GM12878 (cell line): ENCODE results near the gene DALRD3. TPM values are rescaled to one million over a fixed set of nuclear protein-coding genes. Genes with fewer than 3 reads are reported as not detected.

Experiments
- BCLAF1 ChIP-seq: fragments of 450-650 bp; IDR thresholded peaks from 2 replicates; pipeline ENCODE4 v1.6.1; 2017; ENCODE audit warnings: antibody characterized with exemption, mild to moderate bottlenecking, moderate library complexity
- BMI1 ChIP-seq: fragments of 450-650 bp; IDR thresholded peaks from 2 replicates; pipeline ENCODE4 v1.6.1; 2016; ENCODE audit warnings: mild to moderate bottlenecking, moderate library complexity, borderline replicate concordance
- CBFB ChIP-seq: IDR thresholded peaks from 2 replicates; pipeline ENCODE4 v1.6.1; 2016; ENCODE audit warnings: antibody characterized with exemption, low read depth
- CUX1 ChIP-seq: IDR thresholded peaks from 2 replicates; pipeline ENCODE4 v1.6.1; 2012; ENCODE audit warnings: improper control_type of control experiment, low read depth, low read length; ENCODE audit not compliant: insufficient replicate concordance
- POLR2A ChIP-seq: IDR thresholded peaks from 2 replicates; pipeline ENCODE4 v1.6.1; 2011; ENCODE audit warnings: low read depth, mild to moderate bottlenecking, low read length
- RELB ChIP-seq: fragments of 450-650 bp; IDR thresholded peaks from 2 replicates; pipeline ENCODE4 v1.6.1; 2017; ENCODE audit warnings: low read depth, mild to moderate bottlenecking, moderate library complexity
- SIX5 ChIP-seq: IDR thresholded peaks from 2 replicates; pipeline ENCODE4 v1.6.1; 2011; ENCODE audit warnings: mild to moderate bottlenecking, low read depth, low read length, moderate library complexity; ENCODE audit not compliant: severe bottlenecking
- STAT1 ChIP-seq: fragments of 450-650 bp; conservative IDR thresholded peaks from 2 replicates; pipeline ENCODE4 v1.6.1; 2014; ENCODE audit warnings: antibody characterized with exemption, mild to moderate bottlenecking
- STAT3 ChIP-seq: IDR thresholded peaks from 2 replicates; pipeline ENCODE4 v1.6.1; 2011; ENCODE audit warnings: low read depth, low read length, improper control_type of control experiment
- TAF1 ChIP-seq: IDR thresholded peaks from 2 replicates; pipeline ENCODE4 v1.6.1; 2011; ENCODE audit warnings: mild to moderate bottlenecking, low read depth, low read length, borderline replicate concordance
- ZNF622 ChIP-seq: fragments of 450-650 bp; IDR thresholded peaks from 2 replicates; pipeline ENCODE4 v1.6.1; 2017; ENCODE audit warnings: mild to moderate bottlenecking, inconsistent platforms
- ZZZ3 ChIP-seq: IDR thresholded peaks from 2 replicates; pipeline ENCODE4 v1.6.1; 2011; ENCODE audit warnings: low read depth; ENCODE audit not compliant: control insufficient read depth, insufficient read length
- polyA plus RNA-seq, 11 experiments: library from polyadenylated mRNA; depleted of rRNA in 4 of 11; unstranded in 6 of 11; stranded (reverse) in 5 of 11; fragments of >200 nt; fragmentation: Nextera tagmentation in 4 of 11; fragmentation: Illumina TruSeq in 1 of 11; extraction: Ambion mirVana in 4 of 11; extraction: Trizol in 1 of 11; gene quantifications; 1 replicate in 1 of 11; 2 replicates in 10 of 11; pipeline versions ENCODE4 v1.2.1 to v1.2.3, GENCODE V29; 2011 to 2016; ENCODE audit warnings: inconsistent platforms in 2 of 11, missing spikeins in 2 of 11, low read depth in 1 of 11
- total RNA-seq, 4 experiments: library from RNA; depleted of rRNA in 3 of 4; stranded (reverse); fragments of >200 nt in 3 of 4; fragmentation: Illumina TruSeq in 1 of 4; extraction: Trizol in 1 of 4; gene quantifications; 2 replicates each; pipeline versions ENCODE4 v1.2.1 to v1.2.3, GENCODE V29; 2013 to 2021

Gene DALRD3
- total and polyA plus RNA-seq, 10 of the 15 experiments (the other 5 are each of a cell fraction or from before 2014, with no cell fraction given), result 10.1 to 28.2 (median 21.6) TPM

GRCh38 chr3:49009396-49009795 lies 9.0 kb downstream of the DALRD3 start (continued):
- TF ChIP-seq CUX1 (no peak), POLR2A (no peak), ZZZ3 (no peak), BCLAF1 (no peak), CBFB (no peak), TAF1 (no peak), BMI1 (no peak), ZNF622 (no peak), RELB (no peak), STAT3 (no peak), STAT1 (no peak), SIX5 (no peak)
